Fibroblast of pulmonary artery (primary cell): ENCODE data around the gene NEUROG2.
"Not testable (repeated sequence)": the region's sequence is repeated elsewhere in the genome, so short reads cannot be mapped to it uniquely, and the experiment has no call there.

ENCODE experiments used
- DNase-seq: peaks from one replicate; pipeline ENCODE4 v3.0.0-alpha.2; 2010; ENCODE audit warnings: low read depth
- H3K4me3 ChIP-seq: replicated peaks from 2 replicates; pipeline ENCODE4 v1.5.1; 2011; ENCODE audit warnings: low read depth, mild to moderate bottlenecking, control low read depth, low read length, moderate library complexity
- TF ChIP-seq, protein P1 (sequence below): IDR thresholded peaks from 2 replicates; pipeline ENCODE4 v1.5.1; 2011; ENCODE audit warnings: mild to moderate bottlenecking, control low read depth, low read length, inconsistent platforms; ENCODE audit errors: missing control alignments

The NEUROG2 gene

DNA sequence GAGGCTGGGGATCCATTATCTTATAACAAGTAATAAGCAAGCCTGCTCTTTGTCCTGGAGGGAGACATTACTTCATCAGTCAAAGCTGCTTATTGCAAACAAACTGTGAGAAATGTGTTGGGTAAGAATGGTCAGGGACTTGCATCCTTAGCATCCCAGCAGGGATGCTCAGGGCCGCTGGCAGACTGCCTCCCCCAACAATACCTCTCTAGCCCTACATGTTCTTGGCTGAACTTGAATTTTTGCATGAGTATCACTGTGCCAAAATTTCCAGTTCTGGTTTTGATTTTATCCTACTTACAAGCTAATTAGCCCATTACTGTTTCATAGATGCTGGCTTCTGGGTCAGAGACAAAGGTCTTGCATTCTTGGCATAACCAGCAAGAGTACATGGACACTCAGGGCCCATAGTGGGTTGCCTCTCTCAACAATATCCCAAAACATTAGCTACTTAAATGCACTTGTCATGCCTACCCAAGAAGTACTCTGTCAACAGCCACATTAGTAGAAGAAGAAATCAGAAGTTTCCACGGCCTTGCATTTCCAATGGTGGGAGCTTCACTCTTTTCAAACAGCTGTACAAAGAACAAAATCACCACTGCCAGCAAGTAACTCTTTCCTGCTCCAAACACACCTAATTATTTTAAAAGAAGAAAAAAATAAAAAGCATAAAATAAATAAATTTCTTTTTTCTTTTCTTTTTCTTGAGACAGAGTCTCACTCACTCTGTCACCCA is 41.9 kb upstream of the NEUROG2 start:
- no peak for DNase-seq
- no peak overlapping the region for H3K4me3 ChIP-seq
- TF ChIP-seq, protein P1, sequence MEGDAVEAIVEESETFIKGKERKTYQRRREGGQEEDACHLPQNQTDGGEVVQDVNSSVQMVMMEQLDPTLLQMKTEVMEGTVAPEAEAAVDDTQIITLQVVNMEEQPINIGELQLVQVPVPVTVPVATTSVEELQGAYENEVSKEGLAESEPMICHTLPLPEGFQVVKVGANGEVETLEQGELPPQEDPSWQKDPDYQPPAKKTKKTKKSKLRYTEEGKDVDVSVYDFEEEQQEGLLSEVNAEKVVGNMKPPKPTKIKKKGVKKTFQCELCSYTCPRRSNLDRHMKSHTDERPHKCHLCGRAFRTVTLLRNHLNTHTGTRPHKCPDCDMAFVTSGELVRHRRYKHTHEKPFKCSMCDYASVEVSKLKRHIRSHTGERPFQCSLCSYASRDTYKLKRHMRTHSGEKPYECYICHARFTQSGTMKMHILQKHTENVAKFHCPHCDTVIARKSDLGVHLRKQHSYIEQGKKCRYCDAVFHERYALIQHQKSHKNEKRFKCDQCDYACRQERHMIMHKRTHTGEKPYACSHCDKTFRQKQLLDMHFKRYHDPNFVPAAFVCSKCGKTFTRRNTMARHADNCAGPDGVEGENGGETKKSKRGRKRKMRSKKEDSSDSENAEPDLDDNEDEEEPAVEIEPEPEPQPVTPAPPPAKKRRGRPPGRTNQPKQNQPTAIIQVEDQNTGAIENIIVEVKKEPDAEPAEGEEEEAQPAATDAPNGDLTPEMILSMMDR = no peak

DNA sequence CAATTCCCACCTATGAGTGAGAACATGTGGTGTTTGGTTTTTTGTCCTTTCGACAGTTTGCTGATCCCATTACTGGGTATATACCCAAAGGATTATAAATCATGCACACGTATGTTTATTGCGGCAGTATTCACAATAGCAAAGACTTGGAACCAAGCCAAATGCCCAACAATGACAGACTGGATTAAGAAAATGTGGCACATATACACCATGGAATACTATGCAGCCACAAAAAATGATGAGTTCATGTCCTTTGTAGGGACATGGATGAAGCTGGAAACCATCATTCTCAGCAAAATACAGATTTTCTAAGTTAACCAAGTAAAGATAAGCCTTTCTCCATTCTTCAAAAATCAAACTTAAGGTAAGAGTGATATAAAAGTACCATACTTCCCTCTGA is 38.3 kb upstream of the NEUROG2 start:
- not testable (repeated sequence) for DNase-seq, H3K4me3 ChIP-seq

DNA sequence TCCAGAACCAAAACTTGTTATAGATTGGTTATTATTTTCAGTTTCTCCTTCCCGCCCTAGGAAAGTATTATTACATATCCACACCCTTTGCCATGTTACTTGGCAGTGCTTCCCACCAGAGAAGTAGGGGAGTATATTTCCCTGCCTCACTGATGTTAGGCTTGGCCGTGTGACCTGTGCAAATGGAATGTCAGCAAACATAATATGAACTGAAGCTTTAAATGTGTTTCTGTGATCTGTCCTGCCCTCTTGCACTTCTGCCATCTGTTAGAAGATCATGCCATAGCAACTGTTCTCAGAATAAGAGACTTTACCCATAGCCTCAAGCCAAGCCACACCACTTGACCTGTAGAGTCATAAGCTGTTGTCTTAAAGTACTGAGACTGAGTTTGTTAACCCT is 36.7 kb upstream of the NEUROG2 start:
- DNase-seq = peak; percentile 30
- H3K4me3 ChIP-seq = no peak overlapping the region
- TF ChIP-seq, protein P1 = no peak

DNA sequence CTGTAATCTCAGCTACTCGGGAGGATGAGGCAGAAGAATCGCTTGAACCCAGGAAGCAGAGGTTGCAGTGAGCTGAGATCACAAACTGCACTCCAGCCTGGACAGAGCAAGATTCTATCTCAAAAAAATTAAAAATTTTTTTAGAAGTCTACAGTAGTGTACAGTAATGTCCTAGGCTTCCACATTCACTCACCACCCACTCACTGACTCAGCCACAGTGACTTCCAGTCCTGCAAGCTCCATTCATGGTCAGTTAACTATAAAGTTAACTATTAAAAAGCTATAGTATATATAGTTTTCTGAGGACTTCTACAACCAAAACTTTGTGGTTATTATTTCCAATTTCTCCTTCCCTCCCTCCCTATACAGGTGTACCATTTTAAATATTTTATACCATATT is 34.7 kb upstream of the NEUROG2 start:
- TF ChIP-seq, protein P1 = no peak
- DNase-seq = peak; percentile 33
- no peak overlapping the region for H3K4me3 ChIP-seq

DNA sequence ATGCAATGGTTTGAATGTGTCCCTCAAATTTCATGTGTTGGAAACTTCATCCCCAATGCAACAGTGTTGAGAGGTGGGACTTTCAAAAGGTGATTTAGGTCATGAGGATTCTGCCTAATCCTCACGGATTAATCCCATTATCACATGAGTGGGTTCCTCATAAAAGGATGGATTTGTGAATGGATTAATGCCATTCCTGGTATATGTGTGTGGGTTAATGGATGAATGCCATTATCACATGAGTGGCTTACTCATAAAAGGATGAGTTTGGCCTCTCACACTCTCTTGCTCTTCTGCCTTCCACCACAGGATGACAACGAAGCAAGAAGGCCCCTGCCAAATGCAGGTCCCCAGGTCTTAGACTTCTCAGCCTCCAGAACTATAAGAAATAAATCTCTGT is 30.5 kb upstream of the NEUROG2 start:
- no peak overlapping the region for H3K4me3 ChIP-seq
- TF ChIP-seq, protein P1 = no peak
- no peak for DNase-seq

DNA sequence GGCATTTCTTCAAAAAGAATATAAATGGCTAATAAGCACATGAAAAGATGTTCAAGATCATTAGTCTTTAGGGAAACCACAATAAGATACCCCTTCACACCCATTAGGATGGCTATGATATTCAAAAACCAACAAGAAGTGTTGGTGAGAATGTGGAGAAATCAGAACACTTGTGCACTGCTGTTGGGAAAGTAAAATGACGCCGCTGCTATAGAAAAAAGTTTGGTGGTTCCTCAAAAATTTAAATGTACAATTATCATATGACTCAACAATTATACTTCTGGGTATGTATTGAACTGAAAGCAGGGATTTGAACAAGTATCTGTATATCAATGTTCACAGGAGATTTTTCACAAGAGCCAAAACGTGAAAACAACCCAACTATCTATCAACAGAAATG is 29.4 kb upstream of the NEUROG2 start:
- DNase-seq = no peak
- no peak overlapping the region for H3K4me3 ChIP-seq
- TF ChIP-seq, protein P1 = no peak

DNA sequence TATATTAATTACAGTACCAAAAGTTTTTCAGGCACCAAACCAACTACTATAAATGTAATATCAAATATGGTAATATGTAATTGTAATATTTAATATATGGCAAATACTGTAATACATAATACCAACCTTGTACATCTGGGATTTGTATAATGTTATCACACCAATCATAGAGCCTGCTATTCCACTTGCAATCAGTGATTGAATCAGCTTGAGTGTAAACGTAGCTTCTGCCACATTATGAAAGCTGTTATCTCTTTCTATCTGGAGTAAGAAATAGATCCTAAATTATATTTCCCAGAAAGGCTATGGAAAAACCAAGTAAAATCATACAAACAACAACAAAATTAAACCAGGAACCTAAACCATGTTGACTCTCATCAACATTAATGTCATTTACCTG is 24.7 kb upstream of the NEUROG2 start:
- DNase-seq = no peak
- TF ChIP-seq, protein P1 = no peak
- no peak overlapping the region for H3K4me3 ChIP-seq
